Nephron progenitor cell (in vitro differentiated cells): ENCODE measurements around the gene BTN3A1.
"Not testable (repeated sequence)": the region's sequence is repeated elsewhere in the genome, so short reads cannot be mapped to it uniquely, and the experiment has no call there.

Experiments used
- DNase-seq: peaks from one replicate; pipeline ENCODE4 v3.0.0; 2021
- H3K27ac Mint-ChIP-seq: 2 replicates; pipeline ENCODE4 v1.8.0; 2021; ENCODE audit warnings: mild to moderate bottlenecking, moderate library complexity, mixed read lengths
- H3K27me3 Mint-ChIP-seq: 2 replicates; pipeline ENCODE4 v1.8.0; 2021; ENCODE audit warnings: mild to moderate bottlenecking, low read depth, mixed read lengths; ENCODE audit not compliant: poor library complexity
- H3K36me3 Mint-ChIP-seq: 2 replicates; pipeline ENCODE4 v1.8.0; 2021; ENCODE audit warnings: low read depth, mixed read lengths
- H3K4me1 Mint-ChIP-seq: 2 replicates; pipeline ENCODE4 v1.8.0; 2021; ENCODE audit warnings: mixed read lengths
- H3K4me3 Mint-ChIP-seq: 2 replicates; pipeline ENCODE4 v1.8.0; 2021; ENCODE audit warnings: mild to moderate bottlenecking, moderate library complexity, mixed read lengths
- H3K9me3 Mint-ChIP-seq: 2 replicates; pipeline ENCODE4 v1.8.0; 2021; ENCODE audit warnings: mild to moderate bottlenecking, moderate library complexity, mixed read lengths
- CTCF ChIP-seq: fragments of 200-600 bp; sonication (generic); IDR thresholded peaks from 2 replicates; pipeline ENCODE4 v1.5.0; 2021; ENCODE audit warnings: antibody characterized with exemption

The BTN3A1 gene

GRCh38 chr6:26428206-26428605 is 26.1 kb downstream of the BTN3A1 start:
- H3K36me3 Mint-ChIP-seq: peaks cover 95% of the 10 kb centered on the region

GRCh38 chr6:26430787-26431186 is 28.7 kb downstream of the BTN3A1 start:
- no peak for DNase-seq
- H3K27ac Mint-ChIP-seq: no peak overlapping the region
- H3K4me3 Mint-ChIP-seq: no peak overlapping the region
- peaks cover 40% of the 10 kb centered on the region for H3K9me3 Mint-ChIP-seq
- H3K36me3 Mint-ChIP-seq: peaks cover 96% of the 10 kb centered on the region
- H3K4me1 Mint-ChIP-seq: no peaks in the 10 kb centered on the region
- TF ChIP-seq CTCF: no peak
- no peaks in the 10 kb centered on the region for H3K27me3 Mint-ChIP-seq

More at GRCh38 chr6:26428206-26428605, 26.1 kb downstream of the BTN3A1 start:
- H3K4me3 Mint-ChIP-seq: no peak overlapping the region
- no peaks in the 10 kb centered on the region for H3K4me1 Mint-ChIP-seq
- no peak overlapping the region for H3K27ac Mint-ChIP-seq
- no peaks in the 10 kb centered on the region for H3K27me3 Mint-ChIP-seq
- no peak for TF ChIP-seq CTCF
- no peak for DNase-seq
- peaks cover 19% of the 10 kb centered on the region for H3K9me3 Mint-ChIP-seq

GRCh38 chr6:26431258-26432172 is 29.4 kb downstream of the BTN3A1 start:
- no peak for TF ChIP-seq CTCF
- no peak for DNase-seq
- no peaks in the 10 kb centered on the region for H3K4me1 Mint-ChIP-seq
- H3K4me3 Mint-ChIP-seq: no peak overlapping the region
- H3K27me3 Mint-ChIP-seq: no peaks in the 10 kb centered on the region
- peaks cover 96% of the 10 kb centered on the region for H3K36me3 Mint-ChIP-seq
- H3K27ac Mint-ChIP-seq: no peak overlapping the region
- H3K9me3 Mint-ChIP-seq: peaks cover 40% of the 10 kb centered on the region

GRCh38 chr6:26432627-26433201 is 30.6 kb downstream of the BTN3A1 start:
- Mint-ChIP-seq H3K4me3 (no peak overlapping the region), H3K27me3 (peaks cover 6% of the 10 kb centered on the region), H3K36me3 (peaks cover 86% of the 10 kb centered on the region), H3K4me1 (no peaks in the 10 kb centered on the region), H3K9me3 (peaks cover 40% of the 10 kb centered on the region), H3K27ac (no peak overlapping the region)
- no peak for TF ChIP-seq CTCF
- DNase-seq: no peak

- H3K27ac Mint-ChIP-seq, DNase-seq, H3K4me3 Mint-ChIP-seq, H3K27me3 Mint-ChIP-seq, H3K4me1 Mint-ChIP-seq: not testable (repeated sequence)
- H3K9me3 Mint-ChIP-seq: peaks cover 40% of the 10 kb centered on the region
- H3K36me3 Mint-ChIP-seq: peaks cover 77% of the 10 kb centered on the region
Measured at GRCh38 chr6:26433680-26434079, 31.6 kb downstream of the BTN3A1 start.

GRCh38 chr6:26436018-26436417 is 33.9 kb downstream of the BTN3A1 start:
- Mint-ChIP-seq H3K9me3 (peaks cover 40% of the 10 kb centered on the region), H3K4me1 (no peaks in the 10 kb centered on the region), H3K27me3 (peaks cover 6% of the 10 kb centered on the region), H3K4me3 (no peak overlapping the region), H3K27ac (no peak overlapping the region), H3K36me3 (peaks cover 55% of the 10 kb centered on the region)
- no peak for DNase-seq
- TF ChIP-seq CTCF: no peak
